Measurements from ENCODE around the gene MTFP1. TPM values are rescaled to one million over a fixed set of nuclear protein-coding genes. Genes with fewer than 3 reads are reported as not detected.

The MTFP1 gene
- total RNA-seq, 2 experiments from 2014 or later, result 37.2 to 38.0 TPM

DNA sequence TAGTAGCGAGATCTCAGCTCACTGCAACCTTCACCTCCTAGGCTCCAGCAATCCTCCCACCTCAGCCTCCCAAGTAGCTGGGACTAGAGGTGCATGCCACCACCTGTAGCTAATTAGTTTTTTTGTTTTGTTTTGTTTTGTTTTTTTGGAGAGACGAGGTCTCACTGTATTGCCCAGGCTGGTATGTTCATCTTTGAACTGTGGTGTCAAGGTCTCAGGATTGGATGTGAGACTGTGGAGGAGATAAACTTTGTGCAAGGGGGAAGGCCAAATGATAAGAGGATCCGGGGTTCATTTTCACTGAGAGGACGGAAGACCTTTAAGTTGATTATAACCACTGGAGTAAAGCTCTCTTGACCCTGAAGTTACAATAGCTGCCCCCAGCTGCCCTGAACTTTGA is 19.8 kb upstream of the MTFP1 start:
- Histone ChIP-seq H3K27me3 (ENCODE audit: control insufficient read depth in 1 of 2, insufficient read depth in 2 of 2, low read length in 2 of 2) (no peaks in the 10 kb centered on the region), H3K36me3 (ENCODE audit: insufficient read depth, low read length) (peaks cover 20% of the 10 kb centered on the region), H3K4me1 (ENCODE audit: insufficient read depth, low read length) (no peaks in the 10 kb centered on the region), H3K9me3 (ENCODE audit: control insufficient read depth in 1 of 2, insufficient read depth in 1 of 2, low read length in 2 of 2) (no peaks in the 10 kb centered on the region), H3K4me3 (ENCODE audit: low read length) (no peak overlapping the region), H3K27ac (ENCODE audit: low read depth in 1 of 2, low read length in 2 of 2) (no peak overlapping the region)
- no peak for DNase-seq
- TF ChIP-seq CTCF (IDR thresholded peaks at IDR 0.05), result no peak
- POLR2A ChIA-PET, result interaction anchor here (4.9 kb wide), 1 partner anchor 18 kb away, joined by 18 read pairs; no protein-coding TSS in a partner anchor
- intact Hi-C loops (cut with DNase I, micrococcal nuclease), result no loop called here
- Mint-ChIP-seq H3K36me3 (ENCODE audit: low read depth) (peaks cover 68% of the 10 kb centered on the region), H3K4me3 (no peak overlapping the region), H3K27ac (peak overlapping the region; percentile 26), H3K9me3 (no peaks in the 10 kb centered on the region), H3K27me3 (no peaks in the 10 kb centered on the region), H3K4me1 (ENCODE audit: low read depth) (peaks cover 9% of the 10 kb centered on the region)
- no peak for ATAC-seq (ENCODE audit: poor library complexity)
- CTCF ChIA-PET, result interaction anchor here (1.5 kb wide), 1 partner anchor 30 kb away, joined by 4 read pairs; no protein-coding TSS in a partner anchor

GRCh38 chr22:30406400-30406799 is 19.2 kb upstream of the MTFP1 start:
- ChIA-PET CTCF (interaction anchor here (1.5 kb wide), 1 partner anchor 30 kb away, joined by 4 read pairs; no protein-coding TSS in a partner anchor), POLR2A (interaction anchor here (4.9 kb wide), 1 partner anchor 17 kb away, joined by 18 read pairs; no protein-coding TSS in a partner anchor)
- no peaks in the 10 kb centered on the region for H3K9me3 Mint-ChIP-seq
- no peaks in the 10 kb centered on the region for H3K4me1 ChIP-seq (ENCODE audit: insufficient read depth, low read length)
- no peak overlapping the region for H3K27ac ChIP-seq (ENCODE audit: low read depth in 1 of 2, low read length in 2 of 2)
- DNase-seq, result no peak
- peaks cover 15% of the 10 kb centered on the region for H3K4me1 Mint-ChIP-seq (ENCODE audit: low read depth)
- no peak for ATAC-seq (ENCODE audit: poor library complexity)
- no peak overlapping the region for H3K27ac Mint-ChIP-seq
- intact Hi-C loops (cut with DNase I, micrococcal nuclease), result no loop called here
- H3K9me3 ChIP-seq (ENCODE audit: control insufficient read depth in 1 of 2, insufficient read depth in 1 of 2, low read length in 2 of 2), result no peaks in the 10 kb centered on the region
- no peaks in the 10 kb centered on the region for H3K27me3 Mint-ChIP-seq
- H3K27me3 ChIP-seq (ENCODE audit: control insufficient read depth in 1 of 2, insufficient read depth in 2 of 2, low read length in 2 of 2), result no peaks in the 10 kb centered on the region
- peaks cover 23% of the 10 kb centered on the region for H3K36me3 ChIP-seq (ENCODE audit: insufficient read depth, low read length)
- no peak overlapping the region for H3K4me3 Mint-ChIP-seq
- no peak for TF ChIP-seq CTCF (IDR thresholded peaks at IDR 0.05)
- peaks cover 74% of the 10 kb centered on the region for H3K36me3 Mint-ChIP-seq (ENCODE audit: low read depth)
- H3K4me3 ChIP-seq (ENCODE audit: low read length), result no peak overlapping the region

DNA sequence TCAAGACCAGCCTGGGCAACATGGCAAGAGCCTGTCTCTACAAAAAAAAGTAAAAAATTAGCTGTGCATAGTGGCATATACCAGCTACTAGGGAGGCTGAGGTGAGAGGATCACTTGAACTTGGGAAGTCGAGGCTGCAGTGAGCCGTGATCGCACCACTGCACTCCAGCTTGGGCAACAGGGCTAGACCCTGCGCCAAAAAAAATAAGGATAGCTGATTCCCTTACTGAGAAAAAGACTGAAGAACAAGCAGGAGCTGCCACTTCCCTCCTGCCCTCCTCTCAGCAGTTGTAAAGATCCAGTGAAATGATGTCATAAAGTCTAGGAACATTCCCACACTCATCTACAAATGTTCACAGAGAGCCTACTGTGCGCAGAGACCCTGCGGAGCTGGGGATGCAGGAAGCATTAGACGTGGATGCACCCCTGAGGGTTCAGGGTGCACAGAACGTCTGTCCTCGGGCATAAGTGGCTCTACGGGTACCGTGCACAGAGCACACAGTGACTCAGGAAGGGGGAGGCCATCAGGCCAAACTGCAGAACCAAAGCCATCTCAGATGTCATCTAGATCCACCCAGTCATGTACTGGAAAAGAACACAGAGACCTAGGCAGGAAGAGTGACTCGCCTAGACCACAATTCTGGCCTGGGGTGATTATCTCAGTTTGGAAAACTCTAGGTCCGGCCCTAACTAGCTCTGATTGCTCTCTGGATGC is 17.0 kb upstream of the MTFP1 start:
- CTCF ChIA-PET, result no interaction called here
- H3K4me3 Mint-ChIP-seq, result no peak overlapping the region
- H3K9me3 Mint-ChIP-seq, result no peaks in the 10 kb centered on the region
- H3K27me3 Mint-ChIP-seq, result no peaks in the 10 kb centered on the region
- H3K27ac Mint-ChIP-seq, result no peak overlapping the region
- H3K27ac ChIP-seq (ENCODE audit: low read depth in 1 of 2, low read length in 2 of 2), result no peak overlapping the region
- no peak overlapping the region for H3K4me3 ChIP-seq (ENCODE audit: low read length)
- DNase-seq (no peak), ATAC-seq (ENCODE audit: poor library complexity) (no peak)
- no peaks in the 10 kb centered on the region for H3K27me3 ChIP-seq (ENCODE audit: control insufficient read depth in 1 of 2, insufficient read depth in 2 of 2, low read length in 2 of 2)
- H3K36me3 Mint-ChIP-seq (ENCODE audit: low read depth), result peaks cover 87% of the 10 kb centered on the region
- intact Hi-C loops (cut with DNase I, micrococcal nuclease), result no loop called here
- POLR2A ChIA-PET, result interaction anchor here (4.9 kb wide), 1 partner anchor 15 kb away, joined by 18 read pairs; no protein-coding TSS in a partner anchor
- H3K9me3 ChIP-seq (ENCODE audit: control insufficient read depth in 1 of 2, insufficient read depth in 1 of 2, low read length in 2 of 2), result no peaks in the 10 kb centered on the region
- peaks cover 3% of the 10 kb centered on the region for H3K4me1 ChIP-seq (ENCODE audit: insufficient read depth, low read length)
- H3K4me1 Mint-ChIP-seq (ENCODE audit: low read depth), result peaks cover 26% of the 10 kb centered on the region
- no peak for TF ChIP-seq CTCF (IDR thresholded peaks at IDR 0.05)
- peaks cover 26% of the 10 kb centered on the region for H3K36me3 ChIP-seq (ENCODE audit: insufficient read depth, low read length)

All from CD4-positive, alpha-beta T cell (primary cell).